HK-2 (cell line): ENCODE data around the gene CD96.
"Not testable (repeated sequence)": the region's sequence is repeated elsewhere in the genome, so short reads cannot be mapped to it uniquely, and the experiment has no call there.

ENCODE experiments used
- DNase-seq: peaks from one replicate; pipeline ENCODE4 v3.0.0-alpha.2; 2018; ENCODE audit not compliant: unreplicated experiment

CD96 gene, protein sequence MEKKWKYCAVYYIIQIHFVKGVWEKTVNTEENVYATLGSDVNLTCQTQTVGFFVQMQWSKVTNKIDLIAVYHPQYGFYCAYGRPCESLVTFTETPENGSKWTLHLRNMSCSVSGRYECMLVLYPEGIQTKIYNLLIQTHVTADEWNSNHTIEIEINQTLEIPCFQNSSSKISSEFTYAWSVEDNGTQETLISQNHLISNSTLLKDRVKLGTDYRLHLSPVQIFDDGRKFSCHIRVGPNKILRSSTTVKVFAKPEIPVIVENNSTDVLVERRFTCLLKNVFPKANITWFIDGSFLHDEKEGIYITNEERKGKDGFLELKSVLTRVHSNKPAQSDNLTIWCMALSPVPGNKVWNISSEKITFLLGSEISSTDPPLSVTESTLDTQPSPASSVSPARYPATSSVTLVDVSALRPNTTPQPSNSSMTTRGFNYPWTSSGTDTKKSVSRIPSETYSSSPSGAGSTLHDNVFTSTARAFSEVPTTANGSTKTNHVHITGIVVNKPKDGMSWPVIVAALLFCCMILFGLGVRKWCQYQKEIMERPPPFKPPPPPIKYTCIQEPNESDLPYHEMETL

DNA sequence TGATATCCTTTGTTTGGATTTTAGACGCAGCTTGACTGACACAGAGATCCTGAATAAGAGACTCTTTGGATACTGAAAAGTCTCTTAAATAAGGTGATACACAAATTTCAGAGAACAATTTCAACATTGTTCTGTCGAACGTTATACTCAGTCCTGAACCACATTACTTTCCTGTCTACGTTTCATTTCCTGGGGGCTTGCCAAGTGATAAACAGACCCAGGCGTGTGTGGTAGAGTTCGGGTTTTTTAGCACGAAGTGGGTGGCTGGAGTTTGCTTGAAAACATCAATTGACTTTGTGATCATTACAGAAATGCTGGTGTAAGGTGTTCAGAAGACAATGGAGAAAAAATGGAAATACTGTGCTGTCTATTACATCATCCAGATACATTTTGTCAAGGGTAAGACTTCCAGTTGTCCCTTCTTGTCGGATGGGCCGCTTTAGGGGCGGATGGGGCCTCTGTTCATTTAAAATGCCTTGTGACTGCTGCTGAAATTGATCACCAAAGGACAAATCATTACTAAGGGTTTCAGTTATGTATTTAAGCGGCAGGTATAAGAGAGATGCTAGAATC, at the start of gene CD96:
TSS of gene CD96 (plus strand) at position 287 of the 573 bp plus-strand sequence. CDS start at position 339, 52 bp downstream.
- no peak for DNase-seq

DNA sequence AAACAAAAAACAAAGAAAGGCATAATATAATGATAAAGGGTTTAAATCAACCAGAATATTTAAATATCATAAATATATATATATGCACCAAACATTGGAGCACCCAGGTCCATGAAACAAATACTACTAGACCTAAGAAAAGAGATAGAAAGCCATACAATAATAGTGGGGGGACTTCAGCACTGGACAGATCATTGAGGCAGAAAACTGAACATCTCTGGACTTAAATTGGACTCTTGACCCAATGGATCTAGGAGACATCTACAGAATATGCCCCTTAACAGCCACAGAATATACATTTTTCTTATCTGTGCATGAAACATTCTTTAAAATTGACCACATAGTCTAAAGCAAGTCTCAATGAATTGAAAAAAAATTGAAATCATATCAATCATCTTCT, 48.7 kb upstream of the CD96 start:
- no peak for DNase-seq

DNA sequence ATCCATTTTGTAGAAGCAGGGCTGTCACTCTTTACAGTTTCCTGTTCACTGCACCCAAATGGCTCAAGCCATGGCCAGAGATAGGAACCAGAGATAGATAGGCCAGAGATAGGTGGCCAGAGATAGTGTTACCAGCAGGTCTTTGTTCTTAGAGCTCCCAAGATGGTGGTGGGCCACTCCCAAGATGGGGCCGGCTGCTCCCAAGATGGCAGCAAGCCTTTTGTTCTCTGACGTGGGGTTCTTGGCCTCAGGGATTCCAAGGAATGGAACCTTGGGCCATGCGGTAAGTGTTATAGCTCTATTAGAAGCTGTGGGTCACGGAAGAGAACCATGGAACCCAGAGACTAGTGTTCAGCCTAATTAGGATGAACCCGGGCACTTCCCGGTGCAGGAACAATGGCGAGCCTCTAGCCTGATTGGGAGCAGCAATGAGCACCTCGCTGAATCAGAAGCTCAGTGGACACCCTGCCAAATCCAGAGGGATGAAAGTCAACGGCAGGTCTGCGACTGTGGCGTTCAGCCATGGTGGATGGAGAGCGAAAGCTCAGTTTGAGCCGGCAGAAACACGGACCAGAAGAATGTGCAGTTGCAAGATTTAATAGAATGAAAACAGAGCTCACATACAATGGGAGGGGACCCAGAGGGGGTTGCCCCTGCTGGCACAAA, 45.0 kb upstream of the CD96 start:
- DNase-seq, result no peak

DNA sequence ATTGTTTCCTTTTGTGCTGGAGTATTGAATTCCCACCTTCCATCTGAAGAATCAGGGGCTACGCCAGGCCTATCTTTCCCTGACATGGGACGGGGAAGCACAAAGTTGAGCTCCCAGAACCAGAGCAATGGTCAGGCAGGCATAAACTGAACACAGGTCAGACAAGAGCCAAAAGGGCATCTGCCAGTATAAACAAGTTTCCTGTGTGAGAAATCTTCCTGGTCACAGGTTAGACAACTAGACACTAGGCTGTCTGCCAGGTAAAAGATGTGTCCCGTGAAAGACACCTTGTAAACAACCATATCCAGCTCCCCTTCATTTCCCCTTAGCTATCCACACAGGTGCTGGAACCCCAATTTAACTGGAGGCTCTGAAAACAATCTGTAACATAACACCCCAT, 44.0 kb upstream of the CD96 start:
- no peak for DNase-seq

DNA sequence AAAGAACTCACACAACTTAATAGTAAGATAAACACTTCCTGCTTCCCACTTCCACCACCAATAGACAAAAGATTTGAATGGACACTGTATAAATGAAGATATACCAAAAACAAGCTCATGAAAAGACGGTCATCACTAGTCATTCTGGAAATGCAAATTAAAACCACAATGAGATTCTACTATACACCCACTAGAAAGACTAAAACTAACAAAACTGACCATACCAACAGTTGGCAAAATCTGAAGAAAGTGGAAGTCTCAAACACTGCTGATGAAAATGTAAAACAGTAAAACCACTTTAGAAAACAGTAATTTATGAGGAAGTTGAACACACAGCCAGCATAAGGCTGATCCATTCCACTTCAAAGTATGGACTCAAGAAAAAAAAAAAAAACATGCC, 35.6 kb upstream of the CD96 start:
- DNase-seq, result no peak

DNA sequence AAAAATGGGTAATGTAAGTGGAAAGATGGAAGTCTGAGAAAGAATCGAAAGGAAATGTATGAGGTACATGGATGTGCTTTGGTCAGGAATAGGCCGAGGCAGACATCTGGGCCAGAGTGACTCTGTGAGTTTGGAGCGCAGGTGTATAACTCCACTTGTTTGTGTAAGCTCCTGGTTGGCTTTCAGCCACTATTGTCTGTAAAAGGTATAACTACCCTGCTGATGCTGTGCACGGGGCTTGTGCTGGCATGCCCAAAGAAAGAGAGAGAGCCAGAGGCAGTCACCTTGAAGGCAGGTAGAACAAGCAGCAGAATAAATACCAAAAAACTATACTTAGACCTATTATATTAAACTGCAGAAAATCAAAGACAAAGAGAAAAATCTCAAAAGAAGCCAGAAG, 32.7 kb upstream of the CD96 start:
- DNase-seq, result no peak

DNA sequence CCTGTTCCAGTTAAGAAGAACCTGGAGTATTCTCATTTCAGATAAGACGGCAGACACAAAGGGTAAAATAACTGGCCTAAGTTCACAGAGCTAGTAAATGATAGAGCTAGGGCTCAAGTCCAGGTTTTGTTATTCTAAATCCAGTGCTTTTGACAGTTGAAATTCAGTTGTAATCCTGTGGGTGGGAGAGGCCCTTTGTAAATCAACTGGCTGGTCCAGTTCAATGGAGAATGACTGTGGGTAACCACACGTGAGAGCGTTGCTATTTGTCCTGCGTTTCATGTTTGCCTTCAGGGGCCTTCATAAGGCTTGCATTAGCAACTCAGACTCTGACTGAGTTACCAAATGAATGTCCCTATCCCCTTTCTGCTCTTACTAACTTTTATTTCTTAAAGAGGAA, 24.2 kb upstream of the CD96 start:
- no peak for DNase-seq

DNA sequence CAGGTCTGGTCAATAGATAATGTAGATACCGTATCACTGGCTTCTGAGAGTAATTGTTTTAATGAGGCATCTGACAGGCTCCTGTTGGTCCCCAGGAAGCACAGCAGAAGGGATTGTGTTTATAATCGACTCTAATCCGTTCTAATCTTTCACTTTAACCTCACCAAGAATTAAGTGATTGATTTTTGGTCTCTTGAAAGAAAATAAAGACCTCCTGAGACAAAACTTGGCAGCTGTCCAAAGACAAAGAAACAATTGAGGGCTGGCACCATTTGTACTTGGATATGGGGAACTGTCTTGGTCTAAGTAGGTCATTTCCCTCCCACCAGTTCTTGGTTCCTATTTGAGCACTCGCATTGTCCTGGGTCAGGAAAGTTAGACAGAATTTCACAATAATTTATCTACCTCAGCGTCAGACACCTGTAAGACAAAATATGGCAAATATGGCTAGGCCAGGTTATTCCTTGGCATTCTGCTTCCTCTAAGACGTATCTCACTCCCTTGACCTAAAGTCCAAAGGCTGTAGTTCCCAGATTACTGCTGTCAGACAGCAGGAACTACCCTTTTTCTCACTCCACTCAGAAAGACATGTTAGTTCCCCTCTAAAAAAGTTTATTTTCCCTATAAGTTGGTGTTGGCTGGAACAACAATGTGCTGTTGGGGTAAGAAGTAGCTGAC, 22.7 kb upstream of the CD96 start:
- no peak for DNase-seq

DNA sequence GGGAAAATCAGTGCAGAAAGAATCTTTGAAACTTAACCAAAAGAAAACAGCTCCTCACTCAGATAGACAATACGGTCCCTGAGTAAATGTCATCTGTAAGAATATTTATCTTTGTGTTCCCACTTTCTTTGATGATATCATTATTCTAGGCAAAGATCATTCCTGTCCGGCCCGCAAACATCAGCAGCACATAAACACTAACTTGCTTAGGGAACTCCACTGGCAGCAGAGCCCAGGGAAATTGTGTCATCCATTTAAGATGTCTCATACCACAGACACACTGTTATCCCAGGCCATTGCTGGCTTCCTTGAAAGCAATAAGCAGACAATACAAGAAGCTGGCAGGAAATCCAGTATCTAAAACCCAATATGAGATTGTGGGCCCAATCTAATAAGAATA, 20.1 kb upstream of the CD96 start:
- no peak for DNase-seq

DNA sequence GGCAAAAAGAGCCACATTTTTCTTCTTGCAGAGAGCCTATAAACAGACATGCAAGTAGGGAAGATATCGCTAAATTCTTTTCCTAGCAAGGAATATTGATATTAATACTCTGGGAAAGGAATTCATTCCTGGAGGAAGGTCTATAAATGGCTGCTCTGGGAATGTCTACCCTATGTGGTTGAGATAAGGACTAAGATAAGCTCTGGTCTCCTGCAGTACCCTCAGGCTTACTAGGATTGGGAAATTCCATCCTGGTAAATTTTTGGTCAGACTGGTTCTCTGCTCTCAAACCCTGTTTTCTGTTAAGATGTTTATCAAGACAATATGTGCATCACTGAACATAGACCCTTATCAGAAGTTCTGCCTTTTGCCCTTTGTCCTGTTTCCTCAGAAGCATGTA, 17.5 kb upstream of the CD96 start:
- not testable (repeated sequence) for DNase-seq

DNA sequence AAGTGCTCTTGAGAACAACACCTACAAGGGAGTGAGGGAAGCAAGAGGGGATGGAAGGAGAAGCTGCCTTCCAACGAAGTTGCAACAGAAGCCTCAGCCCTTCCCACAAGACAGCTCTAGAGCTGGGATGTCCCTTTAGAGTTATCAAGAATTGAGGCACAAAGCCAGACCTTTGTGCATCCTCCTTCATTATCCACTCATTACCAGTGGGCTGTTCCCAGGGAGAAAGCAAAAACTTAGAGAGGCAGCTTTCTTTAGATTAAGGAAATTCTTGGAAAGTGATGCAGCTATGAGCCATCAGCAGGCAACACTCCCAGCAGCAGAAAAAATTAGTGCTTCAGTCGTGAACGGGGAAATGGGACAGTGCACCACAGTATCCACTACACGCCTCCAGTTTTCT, 10.6 kb upstream of the CD96 start:
- DNase-seq, result no peak

DNA sequence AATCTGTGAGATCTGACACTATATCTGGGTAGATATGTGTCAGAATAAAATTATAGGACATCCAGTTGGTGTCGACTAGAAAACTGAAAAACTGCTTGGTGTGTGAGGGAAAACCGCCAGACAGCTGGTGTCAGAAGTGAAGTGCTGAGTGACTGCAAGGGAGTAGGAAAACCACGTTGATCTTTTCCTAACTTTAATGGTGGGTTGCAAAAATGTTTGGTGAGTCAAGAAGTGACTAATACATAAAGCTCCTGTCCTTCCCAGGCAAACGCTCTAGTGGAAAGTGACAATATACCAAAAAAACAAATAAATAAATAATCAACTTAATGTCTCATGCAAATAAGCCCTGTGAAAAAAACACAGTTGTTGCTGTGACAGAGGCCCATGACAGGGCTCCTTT, 7.3 kb upstream of the CD96 start:
- DNase-seq, result no peak

DNA sequence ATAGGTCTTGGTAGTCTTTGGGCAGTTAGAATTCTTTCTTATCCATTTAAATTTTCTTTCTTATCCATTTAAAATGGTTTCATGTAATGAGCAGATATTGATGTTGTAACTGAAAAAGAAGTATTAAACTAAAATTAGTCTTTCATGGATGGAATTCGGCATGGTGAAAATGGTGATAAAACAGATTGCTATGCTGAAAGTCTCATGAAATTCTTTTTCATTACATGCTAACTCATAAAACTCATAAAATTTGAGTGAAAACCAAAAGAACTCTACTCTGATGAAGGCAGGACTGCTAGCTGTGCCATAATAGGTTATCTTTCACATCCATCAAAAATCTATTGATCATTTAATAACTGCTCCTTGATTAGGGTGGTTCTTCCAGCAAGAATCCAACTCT, 3.9 kb upstream of the CD96 start:
- DNase-seq, result no peak

DNA sequence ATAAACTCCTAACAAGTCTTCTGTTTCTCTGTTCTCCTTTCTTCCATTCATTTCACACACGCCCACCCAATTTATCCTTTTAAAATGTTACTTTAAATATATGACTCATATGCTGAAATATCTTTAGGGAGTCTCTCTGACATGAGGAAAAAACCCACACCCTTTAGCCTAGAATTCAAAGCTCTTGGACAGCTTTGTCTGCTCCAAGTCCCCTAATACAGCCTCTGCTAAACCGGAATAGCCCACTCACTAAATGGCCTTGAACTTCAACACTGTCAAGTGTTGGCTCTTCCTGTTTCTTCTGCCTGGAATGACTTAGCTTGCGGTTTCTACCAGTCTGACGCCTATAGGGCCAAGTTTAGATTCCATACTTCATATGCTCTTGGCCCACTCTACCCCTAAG, 3.3 kb upstream of the CD96 start:
- DNase-seq, result no peak

DNA sequence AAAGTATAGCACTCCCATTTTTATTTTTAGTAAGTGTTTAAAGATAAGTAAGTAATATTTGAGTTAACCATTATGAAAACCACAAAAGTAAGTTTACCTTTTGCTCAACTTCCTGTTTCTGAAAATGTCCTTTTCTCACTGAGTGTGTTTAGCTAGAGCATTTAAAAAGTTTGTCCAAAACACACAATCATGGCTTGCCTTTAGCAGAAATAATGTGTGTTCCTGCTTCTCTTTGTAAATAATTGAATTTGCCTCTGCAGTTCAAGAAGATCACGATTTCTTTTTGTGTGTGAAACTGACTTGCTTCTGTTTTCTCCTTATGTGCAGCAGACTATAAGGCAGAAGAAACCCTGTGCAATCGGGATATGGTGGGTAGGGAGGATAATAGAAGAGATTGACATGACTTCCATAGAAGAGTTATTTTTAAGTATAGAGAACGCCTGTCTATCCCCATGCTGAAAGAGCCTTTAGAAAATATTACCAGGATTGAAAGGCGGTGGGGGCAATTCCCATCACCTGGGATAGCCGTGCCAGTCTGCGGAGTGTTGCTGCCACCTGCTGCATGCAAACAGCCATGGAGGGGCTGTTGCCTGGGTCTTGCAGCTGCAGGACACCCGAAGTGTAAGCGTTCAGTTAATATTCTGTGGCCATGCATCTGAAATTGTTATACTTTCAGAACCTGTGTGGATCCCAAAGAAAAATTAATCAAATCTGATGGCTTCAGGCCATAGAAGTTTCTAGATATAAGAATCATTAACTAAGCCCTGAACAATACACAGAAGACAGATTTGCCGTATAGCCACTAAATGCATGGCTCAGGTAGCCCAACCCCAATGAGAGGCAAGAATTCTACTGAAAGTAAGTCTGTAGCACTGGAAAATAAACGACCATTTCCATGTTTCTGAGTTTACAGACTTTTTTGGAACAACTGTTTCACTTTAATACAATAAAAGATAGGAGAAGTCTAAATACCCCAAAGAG, 2.4 kb upstream of the CD96 start:
- DNase-seq, result peak; percentile 68

DNA sequence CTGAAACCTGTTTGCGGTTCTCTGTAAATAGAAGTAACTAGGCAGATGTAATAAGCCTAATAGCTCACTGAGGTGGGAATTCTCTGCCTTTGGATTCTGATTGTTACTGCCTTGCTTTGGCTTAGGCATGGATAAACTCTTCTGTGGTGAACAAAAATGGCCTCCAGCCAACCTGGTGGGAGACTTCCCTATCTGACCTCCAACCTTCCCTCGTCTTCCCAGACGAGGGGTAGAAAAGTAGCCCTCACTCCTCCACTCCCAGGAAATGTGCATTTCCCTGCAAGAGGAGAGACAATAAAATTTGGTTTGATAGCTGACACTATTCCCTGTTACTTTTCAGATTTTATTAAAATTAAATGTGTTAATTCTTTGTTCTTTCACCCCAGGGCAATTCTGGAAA, 606 bp upstream of the CD96 start:
- DNase-seq, result no peak

DNA sequence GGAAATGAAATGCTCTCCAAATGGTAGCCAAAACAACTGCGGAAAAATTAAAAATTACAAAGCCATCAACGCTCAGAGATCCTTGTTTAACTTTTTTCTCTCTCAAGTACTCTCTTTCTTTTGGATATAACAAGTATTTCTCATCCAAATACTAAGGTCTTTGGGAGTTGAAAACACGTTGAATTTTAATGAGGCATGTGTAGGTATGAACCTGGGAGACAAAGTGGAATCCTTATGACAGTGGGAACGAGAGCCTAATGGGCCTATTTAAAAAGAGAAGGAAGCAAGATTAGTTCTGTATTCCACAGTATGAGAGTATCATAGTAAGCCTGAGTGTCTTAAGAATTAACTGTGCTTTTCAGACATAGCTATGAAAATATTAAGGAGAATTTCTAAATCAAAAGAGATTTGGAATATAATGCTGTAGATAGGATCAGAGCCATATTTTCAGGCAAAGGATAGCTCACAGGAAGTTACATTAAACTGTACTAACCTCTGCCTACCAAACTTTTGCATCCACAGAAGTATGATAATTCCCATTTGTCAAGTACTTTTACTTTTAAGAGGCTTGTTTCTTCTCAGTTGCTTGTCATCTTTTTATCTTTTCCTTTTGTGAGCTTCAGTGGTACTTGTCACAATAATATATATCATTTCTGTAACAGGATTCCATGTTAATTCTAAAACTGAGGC, 759 bp downstream of the CD96 start:
- DNase-seq, result no peak

DNA sequence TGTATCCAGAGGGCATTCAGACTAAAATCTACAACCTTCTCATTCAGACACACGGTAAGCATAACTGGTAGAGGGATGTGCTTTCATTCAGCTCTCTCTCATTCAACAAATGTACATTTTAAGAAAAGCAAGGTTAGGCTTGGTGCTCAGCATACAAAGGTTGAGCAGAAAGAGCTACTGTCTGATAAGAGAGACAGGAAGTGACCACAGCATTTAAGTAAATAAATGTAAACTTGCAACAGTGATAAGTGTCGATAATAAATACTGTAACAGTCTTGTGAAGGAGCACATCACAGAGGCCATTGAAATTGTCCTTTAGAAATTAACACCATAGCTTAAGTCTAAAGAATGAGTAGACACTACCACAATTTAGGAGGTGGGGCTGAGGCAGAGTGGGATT, 3.4 kb downstream of the CD96 start:
- no peak for DNase-seq

DNA sequence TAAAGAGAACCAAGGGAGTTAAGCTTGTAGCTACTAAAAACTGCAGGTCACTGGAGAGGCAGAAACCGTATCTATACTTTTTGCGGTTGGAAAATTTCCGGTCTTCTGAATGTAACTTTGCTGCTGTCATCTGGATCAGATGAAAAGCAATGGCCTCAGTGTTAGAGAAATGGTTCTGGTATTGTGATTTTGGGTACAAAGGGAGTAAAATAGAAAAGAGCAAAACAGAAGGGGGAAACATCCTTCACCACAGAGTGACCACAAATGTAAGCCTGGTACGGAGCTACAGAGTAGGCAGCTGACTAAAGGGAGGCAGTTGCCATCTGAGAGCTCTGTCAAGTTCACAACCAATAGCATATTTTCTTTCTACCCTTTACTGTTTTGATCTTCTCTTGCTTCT, 5.6 kb downstream of the CD96 start:
- DNase-seq, result no peak

DNA sequence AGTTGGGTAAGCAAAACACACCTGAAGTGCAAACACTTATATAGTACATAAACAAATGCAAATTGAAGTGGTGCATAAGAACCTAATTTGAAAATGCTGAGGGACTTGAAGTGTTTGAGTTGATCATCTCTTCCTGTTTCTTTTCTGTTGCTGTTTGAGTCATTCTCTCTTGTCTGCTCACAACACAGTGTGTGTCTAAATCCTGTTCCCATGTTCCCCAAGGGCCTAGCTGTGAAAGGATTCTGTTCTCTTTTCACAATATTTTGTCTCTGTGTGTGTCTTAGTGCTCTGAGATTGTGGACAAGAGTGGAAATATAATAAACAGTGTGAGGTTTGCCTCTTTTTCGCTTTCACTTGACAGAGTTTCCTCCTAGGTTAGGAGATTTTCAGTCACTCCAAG, 6.1 kb downstream of the CD96 start:
- no peak for DNase-seq

DNA sequence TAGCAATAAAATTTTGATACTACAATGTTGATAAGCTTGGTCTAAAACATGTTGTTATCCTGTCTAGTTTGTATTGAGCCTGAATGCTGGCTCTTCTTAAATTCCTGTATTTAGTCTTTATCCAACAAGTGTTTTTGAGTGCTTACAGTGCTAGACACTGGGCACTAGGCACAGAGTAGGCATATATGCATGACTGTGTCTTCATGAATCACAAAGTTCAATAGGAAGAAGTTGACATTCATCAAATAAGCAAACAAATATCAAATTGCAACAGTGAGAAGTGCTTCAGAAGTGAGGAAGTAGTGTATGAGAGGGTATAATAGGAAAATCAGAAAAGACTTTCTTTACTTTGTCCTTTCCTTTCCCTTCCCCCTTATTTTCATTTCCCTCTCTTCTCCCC, 6.8 kb downstream of the CD96 start:
- DNase-seq, result no peak
